HG03108 (cell line): ENCODE results near the gene PPIE.

ENCODE experiments used
- ATAC-seq: cut with Tn5 transposase; IDR thresholded peaks from one replicate; pipeline ENCODE4 v1.9.1; 2021; ENCODE audit warnings: moderate library complexity; ENCODE audit not compliant: unreplicated experiment

PPIE gene

DNA sequence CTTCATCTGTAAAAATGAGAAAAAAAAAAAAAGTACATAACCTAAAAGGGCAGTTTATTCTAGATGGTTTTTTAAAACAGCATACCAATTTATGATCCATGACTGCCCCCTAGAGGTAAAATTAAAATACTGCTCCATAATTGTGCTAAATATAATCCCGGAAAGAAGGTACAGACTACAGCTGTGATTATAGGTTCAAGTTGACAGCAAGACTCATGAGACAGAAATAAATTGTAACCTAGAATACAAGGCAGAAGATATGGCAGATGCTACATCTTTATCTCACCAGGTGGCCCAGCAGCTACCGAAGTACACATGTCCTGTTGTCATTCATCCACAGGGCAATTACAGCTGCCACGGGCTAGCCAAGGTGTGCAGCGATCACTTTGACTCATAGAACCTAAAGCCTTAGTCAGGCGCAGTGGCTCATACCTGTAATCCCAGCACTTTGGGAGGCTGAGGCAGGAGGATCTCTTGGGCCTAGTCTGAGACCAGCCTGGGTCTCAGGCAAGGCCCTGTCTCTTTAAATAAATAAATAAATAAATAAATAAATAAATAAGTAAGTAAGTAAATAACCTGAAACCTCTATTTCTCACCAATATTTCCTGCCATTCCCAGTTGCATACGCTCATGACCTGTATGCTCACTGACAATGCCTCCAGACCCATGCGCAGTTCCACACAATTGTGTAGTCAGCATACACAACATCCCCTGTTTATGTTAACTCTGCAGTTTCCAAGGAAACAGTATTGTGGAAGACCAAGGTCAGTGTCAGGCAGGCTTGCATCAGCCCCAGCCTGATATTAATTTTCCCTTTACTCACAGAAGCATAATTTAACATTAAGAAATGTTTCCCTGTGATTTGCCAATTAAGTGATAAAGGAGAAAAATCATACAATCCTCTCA is 18.3 kb upstream of the PPIE start:
- ATAC-seq, result no peak

DNA sequence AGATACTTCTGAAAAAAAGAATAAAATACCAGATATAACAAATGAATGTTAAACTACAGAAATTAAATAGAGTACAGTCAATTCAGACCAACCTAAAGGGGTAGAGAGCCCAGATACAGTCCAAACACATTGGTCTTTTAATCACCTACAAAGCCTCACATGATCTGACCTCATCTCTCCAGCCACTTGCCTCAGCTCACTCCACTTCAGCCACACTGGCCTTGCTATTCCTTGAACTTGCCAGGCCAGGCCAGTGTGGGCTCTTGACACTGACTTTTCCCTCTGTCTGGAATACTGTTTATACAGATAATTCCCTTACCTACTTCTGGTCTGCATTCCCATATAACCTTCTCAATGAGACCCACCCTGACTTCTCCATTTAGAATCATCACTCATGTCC is 17.0 kb upstream of the PPIE start:
- ATAC-seq, result no peak

DNA sequence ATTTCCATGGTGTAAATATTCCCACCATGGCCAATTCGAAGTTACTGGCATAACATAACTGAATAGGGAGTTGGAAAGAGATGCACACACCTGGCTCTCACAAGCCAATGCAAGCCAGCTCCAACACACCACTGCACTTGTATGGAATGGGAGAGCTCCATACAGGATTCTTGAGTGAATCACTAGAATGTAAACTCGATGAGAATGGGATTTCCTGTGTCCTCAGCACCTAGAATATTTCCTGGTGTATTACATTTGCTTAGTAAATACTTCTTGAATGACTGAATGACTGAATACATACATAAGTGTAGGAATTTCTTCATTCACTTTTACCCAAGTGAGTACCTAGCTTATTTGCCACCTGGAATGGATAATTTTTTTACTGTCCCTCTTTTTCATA is 16.2 kb upstream of the PPIE start:
- no peak for ATAC-seq

DNA sequence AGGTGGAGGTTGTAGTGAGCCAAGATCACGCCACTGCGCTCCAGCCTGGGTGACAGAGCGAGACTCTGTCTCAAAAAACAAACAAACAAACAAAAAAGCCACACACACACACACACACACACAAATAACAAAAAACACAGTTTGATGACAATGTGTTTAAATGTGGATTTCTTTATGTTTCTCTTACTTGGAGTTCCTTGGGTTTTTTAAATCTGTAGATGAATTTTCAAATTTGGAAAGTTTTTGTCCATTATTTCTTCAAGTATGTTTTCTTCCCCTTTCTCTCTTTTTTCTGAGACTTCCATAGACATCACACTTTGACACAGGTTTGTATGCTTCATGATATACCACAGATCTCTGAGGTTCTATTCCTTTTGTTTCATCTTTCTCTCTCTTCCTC is 12.1 kb upstream of the PPIE start:
- ATAC-seq, result no peak

DNA sequence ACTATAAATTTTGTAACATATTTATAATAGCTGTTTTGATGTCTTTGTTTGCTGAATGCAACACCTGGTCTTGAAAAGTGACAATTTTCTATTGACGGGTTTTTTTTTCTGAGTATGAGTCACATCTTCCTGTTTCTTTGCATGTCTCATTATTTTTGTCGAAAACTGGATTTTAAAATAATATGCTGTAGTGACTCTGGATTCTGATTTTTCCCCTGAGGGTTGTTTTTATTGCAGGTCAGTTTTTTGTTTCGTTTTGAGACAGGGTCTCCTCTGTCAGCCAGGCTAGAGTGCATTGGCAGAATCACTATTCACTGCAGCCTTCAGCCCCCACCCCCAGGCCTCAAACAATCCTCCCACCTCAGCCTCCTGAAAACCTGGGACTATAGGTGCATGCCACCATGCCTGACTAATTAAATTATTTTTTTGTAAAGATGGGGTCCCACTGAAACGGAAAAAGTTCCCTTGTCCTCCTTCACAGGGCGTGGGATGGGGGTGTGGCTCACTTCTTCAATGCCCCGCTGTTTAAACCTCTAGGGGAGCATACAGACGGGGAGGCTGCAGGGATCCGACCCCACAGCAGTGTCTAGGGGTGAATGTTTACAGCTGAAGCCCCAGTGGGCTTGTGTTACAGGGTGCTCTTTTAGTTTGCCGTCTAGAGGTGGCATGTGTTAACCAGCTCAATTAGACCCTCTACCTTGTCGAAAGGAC is 11.3 kb upstream of the PPIE start:
- ATAC-seq, result no peak

DNA sequence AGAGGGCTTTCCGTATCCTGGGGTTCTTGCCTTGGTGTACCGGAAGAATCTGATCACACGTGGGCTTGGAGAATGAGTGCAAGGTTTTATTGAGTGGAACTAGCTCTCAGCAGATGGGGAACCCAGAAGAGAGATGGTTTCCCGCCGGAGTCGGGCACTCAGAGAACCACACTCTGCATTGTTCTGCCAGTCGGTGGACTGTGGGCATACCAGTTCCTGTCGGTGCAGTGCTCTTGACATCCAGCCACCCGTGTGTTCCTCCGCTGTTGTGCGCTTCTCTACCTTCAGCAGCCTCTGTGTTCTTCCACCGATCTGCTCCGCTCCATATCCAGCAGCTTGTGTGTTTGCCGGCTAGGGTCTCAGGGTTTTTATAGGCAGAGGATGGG is 10.8 kb upstream of the PPIE start:
- ATAC-seq, result no peak

DNA sequence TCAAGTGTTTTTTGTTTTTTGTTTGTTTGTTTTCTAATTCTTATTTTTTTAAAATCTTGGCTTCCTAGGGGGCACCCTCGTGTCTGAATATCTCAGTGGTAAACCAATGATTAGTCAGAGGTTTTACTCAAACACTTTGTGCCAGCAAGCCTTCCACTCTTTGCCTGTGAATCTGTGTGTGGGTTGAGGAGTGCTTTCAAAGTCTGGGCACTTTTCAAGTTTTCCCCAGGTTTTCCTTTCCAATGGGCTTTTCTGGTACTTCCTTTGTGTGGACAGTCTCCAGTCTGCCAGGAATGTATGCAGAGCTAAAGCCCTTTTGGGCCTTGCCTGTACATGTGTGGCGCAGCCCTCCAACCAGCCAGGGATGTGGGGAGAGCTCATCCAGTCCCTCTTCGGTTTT is 9.7 kb upstream of the PPIE start:
- ATAC-seq, result no peak

DNA sequence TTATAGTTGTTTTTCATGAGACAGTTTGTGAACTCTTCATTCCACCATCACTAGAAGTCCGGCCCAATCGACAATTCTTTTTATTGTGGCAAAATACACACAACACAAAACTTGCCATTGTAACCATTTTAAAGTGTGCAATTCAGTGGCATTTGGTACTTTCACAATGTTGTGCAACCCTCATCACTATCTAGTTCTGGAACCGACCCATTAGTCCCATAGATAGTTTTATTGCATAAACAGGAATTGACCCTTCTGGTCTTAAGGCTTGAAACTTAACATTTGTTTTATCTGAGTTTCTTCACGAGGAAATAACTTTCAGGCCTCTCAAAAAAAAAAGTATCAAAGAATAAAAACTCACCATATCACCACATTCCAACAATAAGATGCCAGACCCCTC is 8.8 kb upstream of the PPIE start:
- no peak for ATAC-seq

DNA sequence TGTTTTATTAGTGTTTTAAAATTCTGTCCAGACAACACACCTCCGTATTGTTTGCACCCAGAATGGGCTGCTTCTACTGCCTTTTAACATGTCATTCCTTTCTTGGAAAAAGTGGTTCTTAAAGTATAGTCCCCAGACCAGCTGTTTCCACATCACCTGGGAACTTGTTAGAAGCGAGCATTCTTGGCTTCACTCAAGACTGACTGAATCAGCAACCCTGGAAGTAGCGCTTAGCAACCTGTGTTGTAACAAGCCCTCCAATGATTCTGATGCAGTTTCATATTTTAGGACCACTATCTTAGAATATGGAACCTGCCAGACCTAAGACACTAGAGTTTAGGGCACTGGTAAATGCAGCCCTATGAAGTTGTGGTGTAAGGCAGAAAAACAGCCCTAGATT is 6.0 kb upstream of the PPIE start:
- no peak for ATAC-seq

DNA sequence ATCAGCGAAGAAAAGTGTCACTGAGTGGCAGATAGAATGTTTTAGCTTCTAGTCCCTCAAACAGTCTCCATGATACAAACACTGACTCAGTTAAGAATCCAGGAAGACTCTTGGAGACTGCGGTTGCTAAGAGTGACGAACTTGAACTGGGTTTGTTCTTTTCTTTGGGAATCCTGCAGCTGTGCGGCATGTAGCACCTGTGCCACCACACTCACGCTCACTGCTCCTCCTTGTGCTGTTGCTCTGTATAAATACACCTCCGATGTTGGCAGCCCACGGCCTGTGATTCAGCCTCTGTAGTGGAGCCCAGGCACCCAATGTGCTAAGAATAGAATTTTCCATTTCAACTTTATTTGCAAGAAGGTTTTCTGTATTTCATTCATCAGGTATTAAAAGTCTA is 5.5 kb upstream of the PPIE start:
- ATAC-seq, result no peak

DNA sequence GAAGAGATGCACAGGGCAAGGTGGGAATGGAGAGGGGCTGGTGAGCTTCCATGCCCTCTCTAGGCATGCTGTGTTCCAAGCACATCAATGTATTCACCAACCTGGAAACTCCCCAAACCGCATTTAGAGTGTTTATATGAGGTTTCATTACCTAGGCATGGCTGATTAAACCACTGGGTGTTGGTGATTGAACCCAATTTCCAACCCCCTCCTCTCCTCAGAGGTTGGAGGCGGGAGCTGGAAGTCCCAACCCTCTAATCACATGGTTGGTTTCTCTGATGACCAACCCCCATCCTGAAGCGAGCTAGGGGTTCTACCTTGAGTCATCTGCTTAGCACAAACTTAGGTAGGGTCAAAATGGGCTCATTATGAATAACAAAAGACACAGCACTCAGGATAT is 3.0 kb upstream of the PPIE start:
- ATAC-seq, result no peak

DNA sequence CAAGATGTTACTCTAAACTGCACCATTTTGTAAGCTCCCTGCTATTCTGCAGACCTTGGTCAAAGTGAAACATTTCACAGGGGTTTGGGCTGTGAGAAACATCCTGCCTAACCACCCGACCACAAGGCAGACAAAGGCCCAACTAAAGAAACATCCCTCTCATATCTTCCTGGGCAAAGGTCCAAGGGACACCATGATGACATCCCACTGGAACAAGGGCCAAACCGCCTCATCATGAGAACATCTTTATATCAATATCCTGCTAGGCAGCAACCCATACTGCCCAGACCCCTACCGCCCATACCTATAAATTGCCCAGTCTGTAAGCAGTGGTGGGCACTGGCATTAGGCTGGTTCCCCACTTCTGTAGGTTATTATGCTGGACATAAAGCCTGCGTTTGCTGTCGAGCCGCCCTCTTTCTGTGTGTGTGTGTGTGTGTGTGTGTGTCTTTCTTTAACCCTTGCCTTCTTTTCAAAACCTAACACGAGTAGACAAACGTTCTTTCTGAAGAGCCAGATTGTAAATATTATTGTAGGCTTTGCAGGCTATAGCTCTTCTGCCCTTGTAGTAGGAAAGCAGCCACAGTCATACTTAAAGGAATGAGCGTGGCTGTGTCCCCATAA is 1.0 kb upstream of the PPIE start:
- ATAC-seq, result no peak

DNA sequence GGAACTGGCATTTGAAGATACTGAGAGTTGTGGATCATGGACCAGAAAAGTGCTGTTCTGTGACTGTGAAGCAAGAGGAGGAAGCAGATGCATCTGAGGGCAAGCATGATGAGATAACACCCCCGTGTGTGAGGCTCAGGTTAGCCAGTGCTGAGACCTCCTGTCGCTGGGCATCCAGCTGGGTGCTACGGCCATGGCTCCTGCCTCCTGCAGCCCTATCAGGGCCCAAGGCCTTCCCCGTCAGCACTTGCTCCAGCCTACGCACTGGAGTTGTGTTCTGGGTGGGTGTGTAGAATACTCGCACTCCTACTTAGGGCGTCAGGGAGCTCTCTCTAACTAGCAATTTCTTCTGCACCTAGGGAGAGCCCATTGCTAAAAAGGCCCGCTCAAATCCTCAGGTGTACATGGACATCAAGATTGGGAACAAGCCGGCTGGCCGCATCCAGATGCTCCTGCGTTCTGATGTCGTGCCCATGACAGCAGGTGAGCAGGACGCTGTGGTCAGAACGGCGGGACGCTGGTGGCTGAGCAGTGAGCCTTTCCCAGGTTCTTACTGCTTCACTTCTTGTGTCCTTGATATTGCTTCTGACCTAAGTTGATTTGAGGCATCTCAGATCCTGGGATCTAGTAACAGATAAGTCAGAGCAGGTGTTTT is 6.5 kb downstream of the PPIE start:
- no peak for ATAC-seq

DNA sequence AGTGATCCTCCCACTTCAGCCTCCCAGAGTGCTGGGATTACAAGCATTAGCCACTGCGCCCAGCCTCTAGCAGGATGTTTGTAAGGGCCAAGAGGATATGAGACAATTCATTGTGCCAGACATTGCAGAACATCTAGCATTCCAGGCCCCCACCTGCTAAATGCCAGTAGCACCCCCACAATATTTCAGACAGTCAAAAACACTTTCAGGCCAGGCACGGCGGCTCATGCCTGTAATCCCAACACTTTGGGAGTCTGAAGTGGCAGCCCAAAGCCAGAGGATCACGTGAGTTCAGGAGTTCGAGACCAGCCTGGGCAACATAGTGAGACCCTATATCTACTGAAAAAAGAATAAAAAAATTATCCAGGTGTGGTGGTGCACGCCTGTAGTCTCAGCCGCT is 12.9 kb downstream of the PPIE start:
- ATAC-seq, result no peak

DNA sequence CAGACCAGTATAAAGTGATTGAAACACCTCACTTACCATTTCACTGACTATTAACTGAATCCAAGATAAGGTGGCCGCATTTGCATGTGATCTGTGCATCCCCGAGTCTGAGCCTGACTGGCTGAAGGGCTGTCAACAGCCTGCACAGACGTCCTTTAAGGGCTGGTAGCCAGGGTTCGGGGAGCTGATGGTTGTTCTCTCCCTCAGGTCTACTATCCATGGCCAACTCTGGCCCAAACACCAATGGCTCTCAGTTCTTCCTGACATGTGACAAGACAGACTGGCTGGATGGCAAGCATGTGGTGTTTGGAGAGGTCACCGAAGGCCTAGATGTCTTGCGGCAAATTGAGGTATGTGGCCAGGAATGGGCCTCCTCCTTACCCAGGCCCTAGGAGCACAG is 14.0 kb downstream of the PPIE start:
- no peak for ATAC-seq

DNA sequence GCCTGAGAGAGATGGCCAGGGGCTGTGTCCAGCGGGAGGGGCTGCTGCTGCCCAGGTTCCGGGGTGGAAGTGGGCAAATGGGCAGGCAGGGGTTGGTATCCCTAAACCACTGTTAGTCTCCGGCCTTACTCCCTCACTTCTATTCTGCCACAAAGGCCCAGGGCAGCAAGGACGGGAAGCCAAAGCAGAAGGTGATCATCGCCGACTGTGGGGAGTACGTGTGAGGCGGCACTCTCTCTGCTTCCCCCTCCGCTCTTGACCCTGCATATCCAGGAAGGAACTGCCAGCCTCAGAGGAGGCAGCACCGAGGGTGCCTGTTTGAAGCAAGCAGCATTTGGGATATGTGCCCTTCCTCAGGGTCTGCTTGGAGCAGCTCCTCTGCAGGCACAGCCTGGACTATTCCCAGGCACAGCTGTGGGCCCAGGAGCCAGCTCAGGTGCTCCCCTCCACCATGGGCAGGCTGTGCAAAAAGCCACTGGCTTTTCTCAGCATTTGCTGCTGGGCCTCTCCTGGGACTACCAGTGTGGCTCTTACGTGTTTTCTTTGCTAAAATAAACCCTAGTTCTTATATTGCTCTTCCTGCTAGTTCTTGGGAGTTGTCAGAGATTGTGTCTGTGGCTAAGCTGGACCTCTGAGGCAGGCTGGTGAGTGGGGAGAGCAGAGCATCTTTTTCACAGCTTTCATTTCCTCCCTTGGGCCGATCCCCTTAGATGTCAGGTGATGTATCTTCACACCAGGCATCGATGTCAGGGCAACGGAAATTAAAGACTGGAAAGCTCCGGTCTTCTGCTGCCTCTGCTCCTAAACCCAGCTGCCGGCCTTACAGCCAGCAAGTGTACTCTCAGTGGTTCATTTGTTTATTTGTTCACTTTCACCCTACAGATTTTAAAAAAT is 14.7 kb downstream of the PPIE start:
- ATAC-seq, result no peak

DNA sequence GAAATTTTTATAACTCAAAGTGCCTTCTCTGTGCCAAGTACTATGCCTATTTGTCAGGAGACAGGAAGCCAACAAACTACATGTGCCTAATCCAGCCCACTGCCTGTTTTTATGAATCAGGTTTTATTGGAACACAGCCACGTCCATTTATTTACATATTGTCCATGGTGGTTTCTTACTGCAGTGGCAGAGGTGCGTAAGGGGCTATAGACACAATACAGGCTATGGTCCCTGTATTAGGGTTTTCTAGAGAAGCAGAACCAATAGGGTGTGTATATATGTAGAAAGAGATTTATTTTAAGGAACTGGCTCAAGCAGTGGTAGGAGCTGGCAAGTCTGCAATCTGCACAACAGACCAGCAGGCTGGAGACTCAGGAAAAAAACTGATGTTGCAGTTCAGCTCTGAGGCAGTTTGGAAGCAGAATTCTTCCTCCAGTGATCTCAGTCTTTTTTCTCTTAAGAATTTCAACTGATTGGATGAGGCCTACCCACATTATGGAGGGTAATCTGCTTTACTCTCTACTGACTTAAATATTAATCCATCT is 15.4 kb downstream of the PPIE start:
- no peak for ATAC-seq

DNA sequence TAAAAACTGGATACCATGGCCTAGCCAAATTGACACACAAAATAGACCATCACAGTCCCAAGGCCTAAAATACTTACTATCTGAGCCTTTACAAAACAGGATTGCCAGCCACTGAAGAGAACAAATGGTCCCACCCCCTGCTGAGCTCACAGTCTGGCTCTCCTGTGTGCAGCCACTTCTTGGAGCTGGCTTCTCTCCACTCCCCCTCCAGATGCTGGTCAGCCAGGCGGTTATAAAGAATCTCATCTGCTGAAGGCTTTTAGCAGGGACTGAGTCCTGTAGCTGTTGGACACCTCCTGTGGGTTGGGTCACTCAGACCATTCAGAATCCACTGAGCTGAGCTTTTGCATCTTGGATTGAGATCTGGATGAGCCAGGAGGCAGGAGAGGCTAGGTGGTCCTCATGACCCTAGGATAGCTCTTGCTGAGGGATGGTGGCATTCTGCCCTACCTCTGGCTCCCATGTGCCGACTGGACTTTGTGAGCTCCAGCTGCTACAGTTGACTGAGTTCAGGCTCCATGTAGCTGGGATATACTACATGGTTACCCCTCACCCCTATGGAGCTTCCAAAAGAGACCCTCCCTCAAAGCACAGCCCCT is 16.3 kb downstream of the PPIE start:
- ATAC-seq, result no peak

DNA sequence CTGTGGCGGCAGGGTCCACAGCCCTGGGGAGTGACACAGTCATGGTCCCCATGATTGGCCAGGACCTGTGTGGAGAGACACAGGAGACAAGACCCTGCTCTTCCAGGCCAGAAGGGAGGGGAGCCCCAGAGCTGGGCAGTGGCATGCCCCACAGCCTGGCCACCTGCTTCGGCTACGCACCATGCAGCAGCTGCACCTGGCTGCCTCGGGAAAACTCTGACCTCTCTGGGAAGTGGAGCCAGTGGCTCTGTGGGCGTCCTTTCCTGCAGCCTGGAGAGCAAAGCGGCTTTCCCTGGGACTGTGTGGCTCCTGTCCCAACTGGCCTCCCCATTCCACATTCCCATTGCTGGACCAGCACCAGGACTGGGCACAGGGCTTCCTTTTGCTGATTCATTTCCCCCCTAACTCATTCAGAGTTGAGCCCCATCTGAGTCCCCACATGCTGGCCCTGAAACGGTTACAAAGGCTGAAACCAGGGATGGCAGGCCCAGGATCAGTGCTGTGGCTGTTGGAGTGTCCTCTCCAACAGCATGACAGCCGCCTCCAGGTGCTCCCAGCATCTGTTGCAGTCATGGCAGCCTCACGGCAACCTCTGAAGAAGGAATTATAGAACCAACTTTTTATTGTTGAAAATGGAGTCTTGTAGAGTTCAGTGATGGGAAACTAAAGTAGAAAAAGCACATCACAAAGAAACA is 17.4 kb downstream of the PPIE start:
- no peak for ATAC-seq
